GM18951 (cell line): ENCODE measurements around the gene ANO3.

Source experiments
- POLR2A ChIP-seq: IDR thresholded peaks from 4 replicates; pipeline ENCODE4 v1.6.1; 2011; ENCODE audit warnings: mild to moderate bottlenecking; ENCODE audit not compliant: insufficient read length, insufficient read depth; ENCODE audit errors: extremely low read depth
- in situ Hi-C: fragments of 300-500 bp; cut with MboI; formaldehyde crosslinking; loops from one replicate; pipeline ENCODE4 v1.12.0; 2022; ENCODE audit warnings: low sequenced_read_pairs, mixed read lengths, inconsistent platforms; ENCODE audit not compliant: unreplicated experiment

The ANO3 gene

GRCh38 chr11:26326793-26327400, 5.0 kb upstream of the ANO3 start:
- TF ChIP-seq POLR2A: no peak
- in situ Hi-C loops: no loop called here

GRCh38 chr11:26329206-26329605, 2.7 kb upstream of the ANO3 start:
- in situ Hi-C loops: no loop called here
- TF ChIP-seq POLR2A: no peak

GRCh38 chr11:26330262-26330661, 1.7 kb upstream of the ANO3 start:
- in situ Hi-C loops: no loop called here
- no peak for TF ChIP-seq POLR2A

GRCh38 chr11:26332572-26332915, 614 bp downstream of the ANO3 start:
- in situ Hi-C loops: no loop called here

GRCh38 chr11:26333906-26334305, 2.0 kb downstream of the ANO3 start:
- in situ Hi-C loops: no loop called here
- TF ChIP-seq POLR2A: no peak

More at GRCh38 chr11:26332572-26332915, 614 bp downstream of the ANO3 start:
- TF ChIP-seq POLR2A: no peak

- TF ChIP-seq POLR2A: no peak
- in situ Hi-C loops: no loop called here
Observed at GRCh38 chr11:26335903-26336302, 4.0 kb downstream of the ANO3 start.

- in situ Hi-C loops: no loop called here
- no peak for TF ChIP-seq POLR2A
Observed at GRCh38 chr11:26344647-26345046, 12.7 kb downstream of the ANO3 start.

- in situ Hi-C loops: no loop called here
- no peak for TF ChIP-seq POLR2A
Observed at GRCh38 chr11:26348776-26349175, 16.8 kb downstream of the ANO3 start.

- in situ Hi-C loops: no loop called here
- no peak for TF ChIP-seq POLR2A
Observed at GRCh38 chr11:26350002-26350401, 18.1 kb downstream of the ANO3 start.

GRCh38 chr11:26353010-26353409, 21.1 kb downstream of the ANO3 start:
- in situ Hi-C loops: no loop called here
- TF ChIP-seq POLR2A: no peak

- in situ Hi-C loops: no loop called here
- no peak for TF ChIP-seq POLR2A
Observed at GRCh38 chr11:26359055-26359454, 27.1 kb downstream of the ANO3 start.

GRCh38 chr11:26365284-26365683, 33.4 kb downstream of the ANO3 start:
- no peak for TF ChIP-seq POLR2A
- in situ Hi-C loops: no loop called here

- TF ChIP-seq POLR2A: no peak
- in situ Hi-C loops: no loop called here
Observed at GRCh38 chr11:26377619-26378018, 45.7 kb downstream of the ANO3 start.

- no peak for TF ChIP-seq POLR2A
- in situ Hi-C loops: no loop called here
Observed at GRCh38 chr11:26399336-26399735, 67.4 kb downstream of the ANO3 start.
